GM21529 (cell line): Measurements from ENCODE around the gene CRTC2.
"Not testable (repeated sequence)": the region's sequence is repeated elsewhere in the genome, so short reads cannot be mapped to it uniquely, and the experiment has no call there.

Source experiments
- ATAC-seq: cut with Tn5 transposase; IDR thresholded peaks from one replicate; pipeline ENCODE4 v1.9.1; 2021; ENCODE audit not compliant: unreplicated experiment

CRTC2 gene, protein sequence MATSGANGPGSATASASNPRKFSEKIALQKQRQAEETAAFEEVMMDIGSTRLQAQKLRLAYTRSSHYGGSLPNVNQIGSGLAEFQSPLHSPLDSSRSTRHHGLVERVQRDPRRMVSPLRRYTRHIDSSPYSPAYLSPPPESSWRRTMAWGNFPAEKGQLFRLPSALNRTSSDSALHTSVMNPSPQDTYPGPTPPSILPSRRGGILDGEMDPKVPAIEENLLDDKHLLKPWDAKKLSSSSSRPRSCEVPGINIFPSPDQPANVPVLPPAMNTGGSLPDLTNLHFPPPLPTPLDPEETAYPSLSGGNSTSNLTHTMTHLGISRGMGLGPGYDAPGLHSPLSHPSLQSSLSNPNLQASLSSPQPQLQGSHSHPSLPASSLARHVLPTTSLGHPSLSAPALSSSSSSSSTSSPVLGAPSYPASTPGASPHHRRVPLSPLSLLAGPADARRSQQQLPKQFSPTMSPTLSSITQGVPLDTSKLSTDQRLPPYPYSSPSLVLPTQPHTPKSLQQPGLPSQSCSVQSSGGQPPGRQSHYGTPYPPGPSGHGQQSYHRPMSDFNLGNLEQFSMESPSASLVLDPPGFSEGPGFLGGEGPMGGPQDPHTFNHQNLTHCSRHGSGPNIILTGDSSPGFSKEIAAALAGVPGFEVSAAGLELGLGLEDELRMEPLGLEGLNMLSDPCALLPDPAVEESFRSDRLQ

DNA sequence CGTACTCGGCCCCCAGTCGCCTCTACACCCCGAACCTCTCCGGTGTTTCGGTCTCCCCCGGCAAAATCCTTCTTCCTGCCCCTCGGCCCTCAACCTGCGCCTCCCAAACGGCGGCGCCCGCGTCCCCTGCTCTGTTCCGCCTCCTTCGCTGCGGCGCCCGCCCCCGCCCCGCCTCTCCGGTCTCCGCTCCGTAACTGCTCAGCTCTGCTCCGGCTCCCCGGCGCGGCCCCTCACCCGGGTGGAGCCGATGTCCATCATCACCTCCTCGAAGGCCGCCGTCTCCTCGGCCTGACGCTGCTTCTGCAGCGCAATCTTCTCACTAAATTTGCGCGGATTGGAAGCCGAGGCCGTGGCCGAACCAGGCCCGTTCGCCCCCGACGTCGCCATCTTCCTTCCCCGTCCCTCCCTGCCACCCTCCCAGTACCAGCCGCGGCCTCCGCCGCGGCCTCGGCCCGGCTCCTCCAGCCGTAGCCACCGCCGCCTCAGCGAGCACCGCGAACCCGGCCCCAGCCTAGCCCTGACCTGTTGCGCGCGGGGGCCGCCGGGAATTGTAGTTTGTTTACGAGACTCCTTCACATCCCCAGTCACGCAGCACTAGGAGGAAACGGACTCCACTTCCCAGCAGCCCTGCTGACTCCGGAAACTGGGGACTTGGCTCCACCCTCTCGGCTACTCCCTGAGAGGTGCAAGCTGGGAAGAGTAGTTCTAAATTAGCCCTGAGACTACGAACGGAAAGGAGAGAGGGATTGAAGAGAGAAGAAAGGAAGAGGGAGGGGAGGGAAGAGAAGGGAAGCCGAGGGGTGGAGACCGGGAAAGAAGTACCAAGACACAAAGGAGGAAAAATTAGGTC is at the start of gene CRTC2:
TSS of gene CRTC2 (minus strand) at position 502 of the 850 bp plus-strand sequence. CDS start at position 387, 115 bp downstream.
- peak; percentile 68 for ATAC-seq

DNA sequence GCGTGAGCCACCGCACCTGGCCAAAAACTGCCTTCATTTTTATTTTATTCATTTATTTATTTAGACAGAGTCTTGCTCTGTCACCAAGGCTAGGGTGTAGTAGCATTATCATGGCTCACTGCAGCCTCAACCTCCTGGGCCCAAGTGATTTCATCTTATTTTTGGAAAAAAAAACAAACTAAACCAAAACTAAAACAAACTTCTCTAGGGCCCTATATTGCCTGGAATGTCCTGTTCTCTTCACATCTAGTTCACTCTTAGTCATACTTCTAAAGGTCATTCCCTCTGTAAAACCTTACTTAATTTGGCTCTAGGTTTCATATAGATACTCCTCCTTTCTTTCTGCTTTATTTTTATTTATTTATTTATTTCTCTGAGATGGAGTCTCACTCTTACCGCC is 47.7 kb upstream of the CRTC2 start:
- ATAC-seq = no peak

DNA sequence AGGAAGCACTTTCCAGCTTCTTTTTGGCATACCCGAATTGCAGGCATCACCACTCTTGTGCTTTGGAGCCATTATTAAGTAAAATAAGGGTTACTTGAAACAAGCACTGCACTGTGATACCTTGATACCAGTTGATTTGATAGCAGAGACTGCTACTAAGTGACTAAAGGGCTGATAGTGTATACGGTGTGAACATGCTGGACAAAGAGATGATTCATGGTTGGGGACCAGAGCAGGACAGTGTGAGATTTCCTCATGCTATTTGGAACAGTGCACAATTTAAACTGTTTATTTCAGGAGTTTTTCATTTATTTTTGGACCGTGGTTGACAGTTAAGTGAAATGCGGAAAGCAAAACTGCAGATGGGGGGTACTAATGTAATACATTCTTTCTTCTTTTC is 42.0 kb upstream of the CRTC2 start:
- no peak for ATAC-seq

DNA sequence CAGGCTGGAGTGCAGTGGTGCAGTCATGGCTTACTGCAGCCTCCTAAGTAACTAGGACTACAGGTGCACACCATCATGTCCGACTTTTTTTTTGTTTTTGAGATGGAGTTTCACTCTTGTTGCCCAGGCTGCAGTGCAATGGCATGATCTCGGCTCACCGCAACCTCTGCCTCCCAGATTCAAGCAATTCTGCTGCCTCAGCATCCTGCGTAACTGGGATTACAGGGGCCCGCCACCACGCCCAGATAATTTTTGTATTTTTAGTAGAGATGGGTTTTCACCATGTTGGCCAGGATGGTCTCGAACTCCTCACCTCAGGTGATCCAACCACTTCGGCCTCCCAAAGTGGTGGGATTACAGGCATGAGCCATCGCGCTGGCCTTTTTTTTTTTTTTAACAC is 38.5 kb upstream of the CRTC2 start:
- not testable (repeated sequence) for ATAC-seq

DNA sequence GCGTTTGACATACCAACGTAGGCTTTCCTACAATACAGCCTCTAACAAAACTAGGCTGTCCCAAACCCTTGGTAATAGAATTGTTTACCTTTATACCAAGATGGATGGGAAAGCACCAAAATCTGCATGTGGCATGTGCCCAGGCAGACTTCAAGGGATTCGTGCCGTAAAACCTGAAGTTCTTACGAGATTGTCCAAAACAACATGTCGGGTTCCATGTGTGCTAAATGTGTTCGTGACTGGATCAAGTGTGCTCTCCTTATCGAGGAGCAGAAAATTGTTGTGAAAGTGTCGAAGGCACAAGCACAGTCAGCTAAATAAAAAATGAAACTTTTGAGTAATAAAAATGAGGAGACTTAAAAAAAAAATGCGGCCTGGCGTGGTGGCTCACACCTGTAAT is 37.2 kb upstream of the CRTC2 start:
- no peak for ATAC-seq

DNA sequence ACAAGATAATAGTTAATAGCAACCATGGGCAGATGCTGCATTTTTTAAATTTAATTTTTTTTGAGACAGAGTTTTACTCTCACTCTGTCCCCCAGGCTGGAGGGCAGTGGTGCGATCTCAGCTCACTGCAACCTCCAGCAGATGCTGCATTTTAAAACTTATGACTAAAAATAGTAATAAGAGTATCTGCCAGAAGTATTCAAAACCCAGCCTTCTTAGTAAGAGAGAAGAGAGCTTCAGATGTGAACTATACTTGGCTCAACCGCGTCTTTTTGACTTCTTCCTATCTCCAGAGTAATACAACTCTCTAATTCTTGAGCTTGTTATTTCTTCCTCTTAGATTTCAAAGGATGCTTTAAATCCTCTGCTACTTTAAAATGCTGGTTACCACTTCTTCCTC is 36.8 kb upstream of the CRTC2 start:
- no peak for ATAC-seq

DNA sequence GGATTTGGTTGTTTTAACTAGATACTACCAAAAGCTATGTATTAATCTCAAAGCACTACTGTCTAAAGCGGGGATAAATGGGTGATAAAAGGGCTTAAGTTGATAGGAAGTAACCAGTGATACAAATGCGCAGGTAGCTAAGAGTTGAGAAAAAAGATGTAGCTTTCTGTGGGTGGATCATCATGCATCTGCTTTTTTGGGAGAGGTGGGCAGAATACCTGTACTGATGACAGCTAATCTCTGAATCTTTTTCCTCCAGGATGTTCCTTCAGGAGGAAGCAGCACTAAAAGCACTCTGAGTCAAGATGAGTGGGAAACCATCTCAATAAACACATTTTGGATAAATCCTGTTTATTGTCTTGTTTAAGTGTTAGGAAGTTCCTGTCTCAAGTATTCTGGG is 33.4 kb upstream of the CRTC2 start:
- no peak for ATAC-seq

DNA sequence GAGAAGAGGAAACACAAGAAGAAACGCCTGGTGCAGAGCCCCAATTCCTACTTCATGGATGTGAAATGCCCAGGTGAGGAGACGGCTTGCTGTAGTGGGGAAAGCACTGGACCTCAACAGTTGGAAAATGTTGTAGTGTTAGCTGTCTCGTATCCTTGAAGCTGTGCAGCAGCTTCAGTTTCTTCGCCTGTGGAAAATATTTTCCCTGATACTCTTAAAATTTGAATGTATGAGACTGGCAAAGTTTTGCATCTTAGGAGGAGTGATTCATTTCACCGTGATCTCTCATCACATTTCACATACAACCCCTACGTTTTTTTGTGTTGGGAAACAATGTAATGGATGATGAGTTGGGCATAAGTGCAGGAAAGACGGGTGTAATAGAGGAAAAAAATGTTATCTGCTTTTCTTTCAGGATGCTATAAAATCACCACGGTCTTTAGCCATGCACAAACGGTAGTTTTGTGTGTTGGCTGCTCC is 32.8 kb upstream of the CRTC2 start:
- no peak for ATAC-seq

DNA sequence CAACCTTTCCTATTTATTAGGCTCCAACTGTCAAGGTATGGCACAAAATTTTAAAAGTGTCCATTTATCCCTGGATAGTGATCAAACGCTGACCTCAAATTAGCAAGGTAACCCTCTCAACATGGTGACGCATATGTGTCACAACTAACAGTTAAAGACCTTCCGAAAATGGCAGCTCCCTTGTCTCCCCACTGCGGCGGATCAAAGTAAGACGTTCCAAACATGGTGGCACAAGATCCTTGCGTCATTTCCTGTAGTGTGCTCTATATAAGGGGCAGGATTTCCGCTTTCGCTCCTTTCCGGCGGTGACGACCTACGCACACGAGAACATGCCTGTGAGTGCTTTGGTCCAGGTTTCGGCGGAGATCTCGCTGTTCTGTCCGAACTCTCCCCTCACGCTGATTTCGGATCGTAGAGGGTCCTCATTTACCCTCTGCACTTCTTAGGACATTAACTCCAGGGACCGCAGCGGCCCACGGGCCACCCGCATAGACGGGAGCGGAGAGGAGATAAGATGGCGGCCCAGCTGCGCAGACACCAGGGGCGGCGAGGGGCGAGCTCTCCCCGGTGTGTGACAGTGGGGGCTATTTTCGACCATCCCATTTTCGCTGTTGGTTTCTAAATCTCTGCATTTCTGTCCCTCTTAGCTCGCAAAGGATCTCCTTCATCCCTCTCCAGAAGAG is 32.2 kb upstream of the CRTC2 start, which contains the start of gene RPS27:
TSS of gene RPS27 (plus strand) at position 295 of the 683 bp plus-strand sequence. CDS start at position 330, 35 bp downstream.
- ATAC-seq = peak; percentile 69

DNA sequence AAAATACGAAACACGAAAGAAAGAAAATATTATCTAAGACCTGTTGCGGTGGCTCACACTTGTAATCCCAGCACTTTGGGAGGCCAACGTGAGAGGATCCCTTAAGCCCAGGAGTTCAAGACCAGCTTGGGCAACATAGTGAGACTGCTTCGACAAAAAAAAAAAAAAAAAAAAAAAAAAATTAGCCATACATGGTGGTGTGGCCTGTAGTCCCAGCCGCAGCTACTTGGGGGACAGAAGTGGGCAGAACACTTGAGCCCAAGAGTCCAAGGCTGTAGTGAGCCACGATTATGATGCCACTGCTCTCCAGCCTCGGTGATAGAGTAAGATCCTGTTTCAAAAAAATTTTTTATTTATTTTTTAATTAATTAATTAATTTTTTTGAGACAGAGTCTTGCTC is 29.2 kb upstream of the CRTC2 start:
- ATAC-seq = no peak

DNA sequence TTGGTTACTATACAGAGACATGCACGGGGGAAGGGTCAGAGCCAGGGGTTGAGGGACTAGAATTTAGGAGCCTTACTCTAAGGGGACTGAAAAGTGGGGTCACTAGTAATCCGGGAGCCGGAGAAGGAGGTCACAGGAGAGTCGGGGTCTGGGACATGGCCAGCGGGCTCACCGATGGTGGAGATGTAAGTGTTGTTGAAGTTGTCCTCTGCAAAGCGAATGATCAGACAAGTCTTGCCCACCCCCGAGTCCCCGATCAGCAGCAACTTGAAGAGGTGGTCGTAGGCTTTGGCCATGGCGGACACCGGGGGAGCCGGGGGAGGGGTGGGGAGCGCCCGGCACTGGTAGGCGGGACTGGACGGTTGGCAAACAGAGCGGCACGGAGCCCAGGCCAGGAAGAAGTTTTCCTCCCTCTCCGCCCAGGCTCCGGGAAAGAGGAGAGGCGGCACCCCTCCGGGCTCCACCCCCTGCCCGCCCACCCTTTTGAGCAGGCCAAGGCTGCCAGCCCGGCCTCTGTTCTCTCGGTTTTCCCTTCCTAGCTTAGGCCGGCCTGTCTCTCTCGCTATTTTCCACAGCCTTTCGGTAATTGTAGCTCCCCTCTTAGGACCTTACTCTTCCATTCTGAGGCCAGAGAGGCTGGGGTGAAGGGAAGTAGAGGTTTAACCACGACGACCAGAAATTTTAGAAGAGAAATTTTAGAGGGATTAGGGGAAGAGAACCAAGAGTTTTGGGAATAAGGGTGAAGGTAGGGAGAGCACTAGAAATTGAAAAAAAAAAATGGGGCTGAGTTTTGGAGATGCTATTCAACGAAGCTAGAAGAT is 27.7 kb upstream of the CRTC2 start, which contains the start of gene RAB13:
TSS of gene RAB13 (minus strand) at position 399 of the 821 bp plus-strand sequence. CDS start at position 296, 103 bp downstream.
- no peak for ATAC-seq

DNA sequence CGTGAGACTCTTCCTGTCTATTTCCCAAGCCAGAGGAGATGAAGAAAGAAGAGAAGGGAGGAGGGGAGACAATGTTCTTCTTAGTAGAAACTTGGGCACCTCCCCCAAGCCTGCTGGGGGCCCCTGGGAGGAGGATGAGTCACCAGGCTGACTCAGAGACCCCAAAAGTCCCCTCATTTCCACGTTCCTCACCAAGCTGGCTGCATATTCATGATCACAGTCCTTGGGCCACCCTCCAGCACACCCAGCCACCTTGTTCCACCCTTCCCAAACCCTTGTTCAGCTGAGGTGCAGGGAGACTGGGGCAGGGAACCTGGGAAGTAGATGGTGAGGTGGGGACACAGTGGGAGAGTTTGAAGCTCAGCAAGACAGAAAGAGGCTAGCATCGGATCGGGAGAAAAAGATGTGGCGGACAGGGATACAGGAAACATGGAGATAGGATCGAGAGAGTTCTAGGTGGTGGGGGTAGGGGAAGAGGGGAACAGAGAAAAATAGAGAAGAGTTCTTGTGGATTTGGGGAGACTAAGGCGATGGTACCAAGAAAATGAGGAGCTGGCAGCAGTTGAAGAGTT is 27.0 kb upstream of the CRTC2 start:
- no peak for ATAC-seq

DNA sequence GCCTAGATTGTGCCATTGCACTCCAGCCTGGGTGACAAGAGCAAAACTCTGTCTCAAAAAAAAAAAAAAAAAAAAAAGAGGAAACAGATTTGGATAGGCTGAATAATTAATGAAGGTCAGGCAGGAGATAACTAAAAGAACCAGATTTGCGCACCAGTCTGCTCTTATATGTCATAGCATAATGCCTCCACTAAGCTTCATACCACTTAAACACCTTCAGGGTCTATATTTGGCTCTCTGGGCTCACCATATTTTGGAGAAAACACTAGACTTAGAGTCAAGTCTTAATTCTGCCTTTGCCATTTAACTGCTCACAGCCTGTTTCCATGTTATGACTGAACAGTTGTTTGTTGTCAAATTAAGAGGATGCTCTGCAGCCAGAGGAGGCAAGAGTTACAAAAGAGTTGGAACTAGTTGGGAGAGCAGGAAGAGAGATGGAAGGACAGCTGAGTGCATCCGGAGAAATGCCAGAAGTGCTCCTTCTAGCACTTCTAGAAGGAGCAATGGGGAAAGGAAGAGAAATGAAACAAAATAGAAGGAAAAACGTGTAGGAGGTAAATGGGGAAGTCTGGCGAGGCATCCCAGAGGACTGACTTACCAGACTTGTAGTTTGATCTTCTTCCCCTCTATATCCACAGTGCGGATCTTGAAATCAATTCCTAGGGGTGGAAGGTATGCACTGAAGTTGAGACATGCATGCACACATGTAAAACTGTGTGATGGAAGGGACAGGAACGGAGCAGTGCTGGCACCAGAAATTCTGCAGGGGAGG is 25.9 kb upstream of the CRTC2 start:
- no peak for ATAC-seq

DNA sequence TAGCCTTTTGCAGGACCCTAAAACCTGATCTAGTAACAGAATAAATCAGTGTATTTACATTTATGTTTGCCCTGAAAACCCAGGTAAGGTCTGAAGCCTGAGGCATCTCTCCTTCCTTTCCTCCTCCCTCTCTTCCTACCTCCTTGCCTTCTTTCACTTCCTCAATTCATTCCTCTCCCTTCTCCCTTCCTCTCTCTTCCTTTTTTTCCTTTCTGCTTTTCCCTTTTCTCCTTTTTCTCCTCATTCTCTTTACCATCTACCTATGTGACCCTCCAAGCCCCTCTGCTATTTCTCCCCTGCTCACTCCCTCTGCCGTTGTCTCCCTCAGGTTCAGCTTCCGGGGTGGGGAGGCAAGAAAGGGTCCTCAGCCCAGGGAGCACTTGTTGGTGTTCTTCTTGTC is 23.3 kb upstream of the CRTC2 start:
- not testable (repeated sequence) for ATAC-seq

DNA sequence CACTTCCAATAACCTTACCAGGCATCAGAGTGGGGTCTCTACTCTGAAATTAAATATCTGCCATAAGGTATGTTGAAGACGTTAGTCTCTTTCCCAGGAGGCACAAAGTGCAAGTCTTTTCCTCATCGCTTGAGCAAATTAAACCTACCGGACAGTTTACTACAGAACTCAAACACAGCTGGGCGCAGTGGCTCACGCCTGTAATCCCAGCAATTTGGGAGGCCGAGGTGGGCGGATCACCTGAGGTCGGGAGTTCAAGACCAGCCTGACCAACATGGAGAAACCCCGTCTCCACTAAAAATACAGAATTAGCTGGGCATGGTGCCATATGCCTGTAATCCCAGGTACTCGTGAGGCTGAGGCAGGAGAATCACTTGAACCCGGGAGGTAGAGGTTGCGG is 20.7 kb upstream of the CRTC2 start:
- not testable (repeated sequence) for ATAC-seq

DNA sequence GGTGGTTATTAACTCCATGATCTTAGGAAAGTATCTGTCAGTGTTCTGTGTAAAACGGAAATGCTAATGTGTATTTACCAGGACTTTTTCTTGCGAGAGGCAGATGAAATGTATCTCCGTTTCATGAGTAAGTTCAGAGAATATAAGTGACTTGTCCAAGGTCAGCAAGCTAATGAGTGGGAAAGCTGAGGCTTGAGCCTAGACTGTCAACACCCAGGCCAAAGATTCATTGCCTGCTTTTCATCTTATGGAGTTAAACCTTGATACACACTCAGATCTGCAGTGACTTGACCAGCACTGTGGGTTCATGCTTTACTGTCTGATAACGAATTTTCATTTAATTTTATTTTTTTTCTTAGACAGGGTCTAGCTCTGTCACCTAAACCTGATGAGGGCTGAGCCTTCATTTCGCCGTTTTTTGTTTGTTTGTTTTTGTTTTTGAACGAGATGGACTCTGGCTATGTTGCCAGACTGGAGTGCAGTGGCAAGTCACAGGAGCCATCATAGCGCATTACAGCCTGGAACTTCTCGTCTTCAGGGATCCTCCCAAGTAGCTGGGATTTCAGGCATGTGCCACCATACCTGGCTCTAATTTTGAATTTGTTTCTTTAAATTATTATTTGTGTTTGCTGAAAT is 20.0 kb upstream of the CRTC2 start:
- no peak for ATAC-seq

DNA sequence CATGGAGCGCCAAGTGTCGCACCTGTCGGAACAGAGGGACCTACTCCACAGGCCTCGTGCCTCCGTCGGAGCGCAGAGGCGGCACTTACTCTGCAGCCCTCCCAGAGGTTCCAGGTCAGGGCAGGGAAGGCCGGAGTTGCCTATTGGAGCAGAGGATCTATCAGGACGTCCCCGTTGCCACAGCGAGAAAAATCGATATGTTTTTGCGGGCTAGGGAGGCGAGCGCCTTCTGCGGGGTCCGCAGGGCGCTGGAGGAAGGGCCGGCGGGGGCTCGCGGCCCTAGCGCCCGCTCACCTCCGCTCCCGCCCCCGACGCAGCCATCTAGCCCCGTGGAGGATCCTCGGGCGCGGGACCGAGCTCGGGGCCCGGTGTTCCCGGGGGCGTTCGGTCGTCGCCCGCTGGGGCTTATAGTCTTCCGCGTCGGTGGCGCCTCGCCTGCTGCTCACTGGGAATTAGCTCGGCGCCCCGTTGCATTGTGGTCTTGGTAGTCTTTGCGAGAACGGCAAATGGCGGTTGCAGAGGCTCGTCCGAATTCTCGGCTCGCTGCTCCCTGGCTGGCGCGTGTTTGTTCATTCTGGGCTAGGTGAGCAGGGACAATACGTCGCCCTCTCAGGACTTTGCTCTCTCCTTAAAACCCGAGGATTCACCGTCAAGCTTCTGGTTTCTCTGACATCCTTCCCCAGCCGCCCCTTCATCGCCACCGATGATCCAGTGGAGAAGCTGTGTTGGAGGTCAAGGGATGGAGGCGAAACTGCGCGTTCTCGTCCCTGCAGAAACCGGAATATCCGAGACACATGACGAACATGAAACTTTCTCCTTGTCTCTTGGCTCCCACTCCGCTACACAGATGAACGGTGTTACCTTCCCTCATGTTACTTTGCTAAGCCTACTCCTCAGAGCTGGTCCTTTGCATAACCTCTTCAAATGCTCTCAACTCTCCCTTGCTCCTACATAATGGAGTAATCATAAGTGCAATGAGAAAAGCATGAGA is 19.1 kb upstream of the CRTC2 start, which contains the start of gene JTB:
TSS of gene JTB (minus strand) at position 425 of the 991 bp plus-strand sequence. CDS start at position 3, 422 bp downstream.
- peak; percentile 77 for ATAC-seq
